Testis (tissue), 2 donors: Measurements from ENCODE around the gene REV3L.

Source experiments
- POLR2A ChIP-seq: fragments of 450-650 bp; IDR thresholded peaks from one replicate; pipeline ENCODE4 v1.6.1; 2017; ENCODE audit warnings: antibody characterized with exemption, mild to moderate bottlenecking, moderate library complexity
- TF ChIP-seq, protein P1 (sequence below), 3 experiments: fragments of 450-650 bp in 2 of 3; fragments of 200-600 bp in 1 of 3; sonication (generic) in 1 of 3; IDR thresholded peaks; one replicate each; pipeline ENCODE4 v1.5.1; 2016 to 2019; ENCODE audit warnings: antibody characterized with exemption in 3 of 3, mild to moderate bottlenecking in 2 of 3, moderate library complexity in 1 of 3

DNA sequence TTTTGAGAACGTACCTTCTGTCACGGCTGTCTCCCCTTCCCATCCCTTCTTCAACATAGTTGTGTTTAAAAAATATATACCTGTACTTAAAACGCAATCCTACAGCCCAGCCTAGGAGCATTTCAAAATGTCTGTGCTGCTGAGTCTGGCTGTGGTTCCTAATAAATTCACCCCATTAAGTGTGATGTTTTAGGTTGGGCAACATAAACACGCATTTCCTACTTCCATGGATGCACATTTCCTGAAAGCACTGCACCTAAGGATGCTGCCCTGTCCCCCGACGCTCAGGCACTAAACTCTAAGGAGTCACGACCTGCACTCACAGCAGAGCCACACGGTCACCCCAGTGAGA is 1.2 kb downstream of the REV3L start:
- TF ChIP-seq, protein P1, sequence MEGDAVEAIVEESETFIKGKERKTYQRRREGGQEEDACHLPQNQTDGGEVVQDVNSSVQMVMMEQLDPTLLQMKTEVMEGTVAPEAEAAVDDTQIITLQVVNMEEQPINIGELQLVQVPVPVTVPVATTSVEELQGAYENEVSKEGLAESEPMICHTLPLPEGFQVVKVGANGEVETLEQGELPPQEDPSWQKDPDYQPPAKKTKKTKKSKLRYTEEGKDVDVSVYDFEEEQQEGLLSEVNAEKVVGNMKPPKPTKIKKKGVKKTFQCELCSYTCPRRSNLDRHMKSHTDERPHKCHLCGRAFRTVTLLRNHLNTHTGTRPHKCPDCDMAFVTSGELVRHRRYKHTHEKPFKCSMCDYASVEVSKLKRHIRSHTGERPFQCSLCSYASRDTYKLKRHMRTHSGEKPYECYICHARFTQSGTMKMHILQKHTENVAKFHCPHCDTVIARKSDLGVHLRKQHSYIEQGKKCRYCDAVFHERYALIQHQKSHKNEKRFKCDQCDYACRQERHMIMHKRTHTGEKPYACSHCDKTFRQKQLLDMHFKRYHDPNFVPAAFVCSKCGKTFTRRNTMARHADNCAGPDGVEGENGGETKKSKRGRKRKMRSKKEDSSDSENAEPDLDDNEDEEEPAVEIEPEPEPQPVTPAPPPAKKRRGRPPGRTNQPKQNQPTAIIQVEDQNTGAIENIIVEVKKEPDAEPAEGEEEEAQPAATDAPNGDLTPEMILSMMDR (IDR thresholded peaks at IDR 0.05), result no peak
- TF ChIP-seq POLR2A, result no peak
